Measurements from ENCODE around the gene PRRX2. TPM values are rescaled to one million over a fixed set of nuclear protein-coding genes. Genes with fewer than 3 reads are reported as not detected.
"Not testable (repeated sequence)": the region's sequence is repeated elsewhere in the genome, so short reads cannot be mapped to it uniquely, and the experiment has no call there.

Gene PRRX2
- total and polyA plus RNA-seq, 2 experiments from 2014 or later, result 5.8 to 8.3 TPM

- Histone ChIP-seq H3K36me3 (ENCODE audit: insufficient read depth) (no peaks in the 10 kb centered on the region; the same call in 1 of the 2 replicates), H4K20me1 (replicated peaks; ENCODE audit: insufficient read depth) (peaks cover 48% of the 10 kb centered on the region)
These were observed 30.1 kb upstream of the PRRX2 start for GRCh38 chr9:129635099-129636065.

GRCh38 chr9:129636343-129636742 lies 29.1 kb upstream of the PRRX2 start:
- Histone ChIP-seq H4K20me1 (replicated peaks; ENCODE audit: insufficient read depth) (peaks cover 41% of the 10 kb centered on the region), H3K79me2 (replicated peaks; ENCODE audit: insufficient read depth) (peaks cover 32% of the 10 kb centered on the region)
- not testable (repeated sequence) for H3K9me2 ChIP-seq (ENCODE audit: insufficient read depth); H3K4me3 ChIP-seq; H3K4me3 Mint-ChIP-seq; H3K4me1 ChIP-seq (ENCODE audit: insufficient read depth); H3K9me3 Mint-ChIP-seq; H3K4me2 ChIP-seq; H3K27ac Mint-ChIP-seq; H3K27me3 ChIP-seq (ENCODE audit: insufficient read depth); H3F3A ChIP-seq (replicated peaks; ENCODE audit: low read depth); ATAC-seq; H2AFZ ChIP-seq; H3K36me3 ChIP-seq (ENCODE audit: insufficient read depth); H3K27ac ChIP-seq (ENCODE audit: low read depth); DNase-seq (ENCODE audit: low spot score)
- peaks cover 47% of the 10 kb centered on the region for H3K36me3 Mint-ChIP-seq (ENCODE audit: low read depth)
- peaks cover 10% of the 10 kb centered on the region for H3K4me1 Mint-ChIP-seq
- peaks cover 16% of the 10 kb centered on the region for H3K27me3 Mint-ChIP-seq (ENCODE audit: insufficient read depth, low read depth, poor library complexity)

More at GRCh38 chr9:129635099-129636065, 30.1 kb upstream of the PRRX2 start:
- no peak overlapping the region for H3K4me3 ChIP-seq
- Mint-ChIP-seq H3K9me3 (no peaks in the 10 kb centered on the region), H3K27me3 (ENCODE audit: insufficient read depth, low read depth, poor library complexity) (peaks cover 14% of the 10 kb centered on the region), H3K27ac (no peak overlapping the region), H3K4me1 (peaks cover 12% of the 10 kb centered on the region), H3K36me3 (ENCODE audit: low read depth) (peaks cover 50% of the 10 kb centered on the region), H3K4me3 (no peak overlapping the region)
- no peak overlapping the region for H3K27ac ChIP-seq (ENCODE audit: low read depth)
- peak; percentile 21; the same call in 1 of the 2 replicates for TF ChIP-seq POLR2AphosphoS5 (IDR thresholded peaks at IDR 0.05; ENCODE audit: low read depth)
- TF ChIP-seq STAT1 (IDR thresholded peaks at IDR 0.05; ENCODE audit: unreplicated experiment), result no peak
- H3F3A ChIP-seq (replicated peaks; ENCODE audit: low read depth), result no peaks in the 10 kb centered on the region; the same call in 1 of the 2 replicates
- peaks cover 36% of the 10 kb centered on the region for H3K79me2 ChIP-seq (replicated peaks; ENCODE audit: insufficient read depth)
- no peak overlapping the region for H2AFZ ChIP-seq
- H3K4me2 ChIP-seq, result no peak overlapping the region
- no peaks in the 10 kb centered on the region for H3K27me3 ChIP-seq (ENCODE audit: insufficient read depth)
- H3K4me1 ChIP-seq (ENCODE audit: insufficient read depth), result no peaks in the 10 kb centered on the region
- ATAC-seq (no peak), DNase-seq (ENCODE audit: low spot score) (no peak)
- H3K9me2 ChIP-seq (ENCODE audit: insufficient read depth), result no peaks in the 10 kb centered on the region

- Histone ChIP-seq H3F3A (replicated peaks; ENCODE audit: low read depth) (no peaks in the 10 kb centered on the region; the same call in 1 of the 2 replicates), H2AFZ (no peak overlapping the region), H4K20me1 (replicated peaks; ENCODE audit: insufficient read depth) (peaks cover 37% of the 10 kb centered on the region), H3K4me1 (ENCODE audit: insufficient read depth) (no peaks in the 10 kb centered on the region), H3K79me2 (replicated peaks; ENCODE audit: insufficient read depth) (peaks cover 28% of the 10 kb centered on the region), H3K4me2 (no peak overlapping the region), H3K4me3 (no peak overlapping the region), H3K27ac (ENCODE audit: low read depth) (0 out of 2 replicates have a peak overlapping the region, but pooled peaks have one; percentile 59), H3K9me2 (ENCODE audit: insufficient read depth) (no peaks in the 10 kb centered on the region), H3K27me3 (ENCODE audit: insufficient read depth) (no peaks in the 10 kb centered on the region), H3K36me3 (ENCODE audit: insufficient read depth) (no peaks in the 10 kb centered on the region; the same call in 1 of the 2 replicates)
- Mint-ChIP-seq H3K36me3 (ENCODE audit: low read depth) (peaks cover 47% of the 10 kb centered on the region), H3K4me3 (no peak overlapping the region), H3K27me3 (ENCODE audit: insufficient read depth, low read depth, poor library complexity) (peaks cover 13% of the 10 kb centered on the region), H3K4me1 (peaks cover 9% of the 10 kb centered on the region), H3K27ac (no peak overlapping the region), H3K9me3 (no peaks in the 10 kb centered on the region)
- ATAC-seq, result no peak
- TF ChIP-seq JUNB (IDR thresholded peaks at IDR 0.05; ENCODE audit: unreplicated experiment) (no peak), POLR2AphosphoS5 (IDR thresholded peaks at IDR 0.05; ENCODE audit: low read depth) (0 out of 2 replicates have a peak, but pooled peaks have one; percentile 1)
- no peak for DNase-seq (ENCODE audit: low spot score)
These were observed 28.3 kb upstream of the PRRX2 start for GRCh38 chr9:129637102-129637501.

Measured in GM23338 (cell line).